ENCODE results near the gene PRTG. TPM values are rescaled to one million over a fixed set of nuclear protein-coding genes. Genes with fewer than 3 reads are reported as not detected.

Gene PRTG
- total RNA-seq, 1 donor from 2014 or later: 8.6 TPM

DNA sequence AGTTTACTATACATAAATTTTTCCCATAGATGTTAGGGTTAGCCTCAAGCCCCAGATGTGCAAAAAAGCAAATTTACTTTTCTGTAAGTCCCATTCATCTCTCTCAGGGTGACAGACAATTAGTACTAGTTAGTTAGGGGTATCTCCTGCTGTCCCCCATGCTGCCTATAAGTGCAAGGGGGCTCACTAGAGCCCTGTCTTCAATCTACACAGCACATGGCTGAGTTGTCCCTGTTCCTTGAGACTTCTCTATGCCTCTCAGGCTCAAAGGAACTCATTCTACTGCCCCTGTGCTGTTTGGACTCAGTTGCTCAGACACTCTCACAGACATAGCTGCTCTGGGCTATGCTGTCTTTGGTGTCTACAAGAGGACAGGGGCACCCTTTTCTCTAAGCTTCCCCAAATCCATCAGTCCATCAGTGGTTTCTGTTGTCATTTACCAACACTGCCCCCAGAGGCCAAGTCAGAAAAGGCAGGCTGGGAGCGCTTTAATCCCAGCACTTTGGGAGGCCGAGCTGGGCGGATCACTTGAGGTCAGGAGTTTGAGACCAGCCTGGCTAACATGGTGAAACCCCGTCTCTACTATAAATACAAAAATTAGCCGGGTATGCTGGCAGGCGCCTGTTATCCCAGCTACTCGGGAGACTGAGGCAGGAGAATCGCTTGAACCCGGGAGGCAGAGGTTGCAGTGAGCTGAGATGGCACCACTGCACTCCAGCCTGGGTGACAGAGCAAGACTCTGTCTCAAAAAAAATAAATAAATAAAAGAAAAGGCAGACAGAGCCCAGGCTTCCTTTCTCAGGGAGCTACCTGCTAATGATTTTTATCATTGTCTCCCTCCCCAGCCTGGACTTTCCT is 31.4 kb upstream of the PRTG start:
- H3K36me3 ChIP-seq: no peaks in the 10 kb centered on the region

DNA sequence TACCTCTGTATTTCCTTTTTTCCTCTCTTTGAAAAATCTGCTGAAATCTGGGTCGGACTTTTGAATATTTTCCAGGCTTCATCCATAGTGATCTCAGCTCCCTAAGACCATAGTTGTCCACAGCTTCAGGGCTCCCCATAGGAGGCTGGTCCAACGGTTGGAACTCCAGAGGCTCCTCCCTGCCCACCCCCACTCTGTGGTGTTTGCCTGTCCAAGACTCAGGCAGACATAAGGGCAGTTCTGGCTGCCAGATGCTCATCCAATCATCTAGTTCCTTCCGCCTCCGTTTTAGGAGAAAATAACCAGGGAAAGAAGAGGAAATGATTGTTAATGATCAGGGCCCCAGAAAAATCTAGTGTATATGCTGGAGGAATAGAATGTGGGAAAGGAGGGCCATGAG is 27.9 kb upstream of the PRTG start:
- H3K27ac ChIP-seq: no peak overlapping the region
- H3K4me3 ChIP-seq: no peak overlapping the region
- no peak for DNase-seq
- no peaks in the 10 kb centered on the region for H3K4me1 ChIP-seq
- ATAC-seq: no peak
- no peaks in the 10 kb centered on the region for H3K27me3 ChIP-seq
- intact Hi-C loops (cut with DNase I): no loop called here
- H3K36me3 ChIP-seq: no peaks in the 10 kb centered on the region
- H3K9me3 ChIP-seq: no peaks in the 10 kb centered on the region
- TF ChIP-seq, protein P1, sequence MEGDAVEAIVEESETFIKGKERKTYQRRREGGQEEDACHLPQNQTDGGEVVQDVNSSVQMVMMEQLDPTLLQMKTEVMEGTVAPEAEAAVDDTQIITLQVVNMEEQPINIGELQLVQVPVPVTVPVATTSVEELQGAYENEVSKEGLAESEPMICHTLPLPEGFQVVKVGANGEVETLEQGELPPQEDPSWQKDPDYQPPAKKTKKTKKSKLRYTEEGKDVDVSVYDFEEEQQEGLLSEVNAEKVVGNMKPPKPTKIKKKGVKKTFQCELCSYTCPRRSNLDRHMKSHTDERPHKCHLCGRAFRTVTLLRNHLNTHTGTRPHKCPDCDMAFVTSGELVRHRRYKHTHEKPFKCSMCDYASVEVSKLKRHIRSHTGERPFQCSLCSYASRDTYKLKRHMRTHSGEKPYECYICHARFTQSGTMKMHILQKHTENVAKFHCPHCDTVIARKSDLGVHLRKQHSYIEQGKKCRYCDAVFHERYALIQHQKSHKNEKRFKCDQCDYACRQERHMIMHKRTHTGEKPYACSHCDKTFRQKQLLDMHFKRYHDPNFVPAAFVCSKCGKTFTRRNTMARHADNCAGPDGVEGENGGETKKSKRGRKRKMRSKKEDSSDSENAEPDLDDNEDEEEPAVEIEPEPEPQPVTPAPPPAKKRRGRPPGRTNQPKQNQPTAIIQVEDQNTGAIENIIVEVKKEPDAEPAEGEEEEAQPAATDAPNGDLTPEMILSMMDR (IDR thresholded peaks at IDR 0.05): no peak

More for the DNA sequence above, 31.4 kb upstream of the PRTG start:
- H3K4me1 ChIP-seq: no peaks in the 10 kb centered on the region
- peak; percentile 78 for ATAC-seq
- no peak overlapping the region for H3K27ac ChIP-seq
- H3K9me3 ChIP-seq: no peaks in the 10 kb centered on the region
- DNase-seq: no peak
- TF ChIP-seq, protein P1 (IDR thresholded peaks at IDR 0.05): peak; percentile 71
- H3K27me3 ChIP-seq: no peaks in the 10 kb centered on the region
- intact Hi-C loops (cut with DNase I): no loop called here
- no peak overlapping the region for H3K4me3 ChIP-seq

DNA sequence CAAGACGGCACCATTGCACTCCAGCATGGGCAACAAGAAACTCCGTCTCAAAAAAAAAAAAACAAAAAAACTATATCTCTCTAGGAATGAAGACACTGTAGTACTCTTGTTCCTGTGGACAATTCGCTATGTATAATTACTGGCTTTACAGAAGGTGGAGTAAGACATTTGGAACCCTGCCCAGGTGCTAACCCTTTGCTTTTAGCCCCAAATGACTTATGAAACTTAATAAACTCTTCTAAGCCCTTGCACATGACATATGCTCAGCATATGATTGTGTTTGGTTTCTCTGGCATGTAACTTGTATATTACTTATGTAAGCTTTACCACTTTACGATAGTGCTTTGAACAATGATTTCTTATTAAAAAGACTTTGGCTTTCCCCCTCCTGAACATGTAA is 27.3 kb upstream of the PRTG start:
- TF ChIP-seq, protein P1 (IDR thresholded peaks at IDR 0.05): no peak
- H3K4me3 ChIP-seq: no peak overlapping the region
- DNase-seq (no peak), ATAC-seq (no peak)
- H3K27ac ChIP-seq: no peak overlapping the region
- H3K4me1 ChIP-seq: no peaks in the 10 kb centered on the region
- no peaks in the 10 kb centered on the region for H3K9me3 ChIP-seq
- no peaks in the 10 kb centered on the region for H3K27me3 ChIP-seq
- intact Hi-C loops (cut with DNase I): no loop called here
- H3K36me3 ChIP-seq: no peaks in the 10 kb centered on the region

DNA sequence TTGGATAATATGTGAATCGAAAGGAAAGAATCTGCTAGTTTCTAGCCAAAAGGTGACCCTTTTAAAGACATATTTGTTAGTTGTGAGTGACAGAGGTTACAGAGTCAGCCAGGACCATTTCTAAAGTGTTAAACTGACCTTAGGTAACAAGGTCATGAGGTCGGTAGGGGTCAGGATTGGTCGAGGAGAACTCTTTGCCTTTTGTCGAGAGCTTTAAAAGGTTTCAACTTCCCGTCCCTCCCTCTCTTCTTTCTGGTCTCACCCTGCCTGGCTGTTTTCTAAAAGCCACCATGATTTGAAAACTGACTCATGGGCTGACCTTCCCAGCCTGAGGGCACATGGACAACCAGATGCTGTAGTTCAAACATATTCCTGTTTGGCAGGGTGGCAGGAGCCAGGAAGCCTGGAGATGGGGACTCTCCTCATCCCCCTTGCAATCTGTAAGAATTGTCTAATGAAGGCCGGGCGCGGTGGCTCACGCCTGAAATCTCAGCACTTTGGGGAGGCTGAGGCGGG is 25.8 kb upstream of the PRTG start:
- H3K4me1 ChIP-seq: no peaks in the 10 kb centered on the region
- TF ChIP-seq, protein P1 (IDR thresholded peaks at IDR 0.05): no peak
- no peak overlapping the region for H3K4me3 ChIP-seq
- no peak overlapping the region for H3K27ac ChIP-seq
- no peaks in the 10 kb centered on the region for H3K27me3 ChIP-seq
- DNase-seq (no peak), ATAC-seq (no peak)
- no peaks in the 10 kb centered on the region for H3K36me3 ChIP-seq
- H3K9me3 ChIP-seq: no peaks in the 10 kb centered on the region
- intact Hi-C loops (cut with DNase I): no loop called here

DNA sequence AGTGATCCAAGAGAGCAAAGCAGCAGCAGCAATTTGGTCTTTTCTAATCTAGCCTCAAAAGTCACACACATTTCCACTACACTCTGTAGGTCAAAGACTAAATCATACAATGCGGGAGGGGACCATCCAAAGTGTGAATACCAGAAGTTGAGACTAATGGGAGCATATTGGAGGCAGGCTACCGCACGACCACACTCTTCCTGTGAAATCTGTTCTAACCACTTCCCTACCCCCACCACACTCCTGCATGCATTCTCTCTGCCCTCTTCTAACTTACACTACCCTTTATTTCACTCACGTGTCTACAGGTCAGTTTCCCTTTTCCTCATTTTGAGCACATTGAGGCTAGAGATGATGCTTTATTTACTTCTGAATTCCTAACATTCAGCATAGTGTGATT is 23.7 kb upstream of the PRTG start:
- H3K9me3 ChIP-seq: no peaks in the 10 kb centered on the region
- TF ChIP-seq, protein P1 (IDR thresholded peaks at IDR 0.05): no peak
- DNase-seq (no peak), ATAC-seq (no peak)
- no peak overlapping the region for H3K27ac ChIP-seq
- no peaks in the 10 kb centered on the region for H3K4me1 ChIP-seq
- no peak overlapping the region for H3K4me3 ChIP-seq
- intact Hi-C loops (cut with DNase I): no loop called here
- H3K36me3 ChIP-seq: no peaks in the 10 kb centered on the region
- H3K27me3 ChIP-seq: no peaks in the 10 kb centered on the region
